Measurements from ENCODE around the gene PSEN2. TPM values are rescaled to one million over a fixed set of nuclear protein-coding genes. Genes with fewer than 3 reads are reported as not detected.

The PSEN2 gene
- total and polyA plus RNA-seq, 10 of the 15 experiments (the other 5 are each of a cell fraction or from before 2014, with no cell fraction given) = 0.90 to 13.3 (median 7.0) TPM

DNA sequence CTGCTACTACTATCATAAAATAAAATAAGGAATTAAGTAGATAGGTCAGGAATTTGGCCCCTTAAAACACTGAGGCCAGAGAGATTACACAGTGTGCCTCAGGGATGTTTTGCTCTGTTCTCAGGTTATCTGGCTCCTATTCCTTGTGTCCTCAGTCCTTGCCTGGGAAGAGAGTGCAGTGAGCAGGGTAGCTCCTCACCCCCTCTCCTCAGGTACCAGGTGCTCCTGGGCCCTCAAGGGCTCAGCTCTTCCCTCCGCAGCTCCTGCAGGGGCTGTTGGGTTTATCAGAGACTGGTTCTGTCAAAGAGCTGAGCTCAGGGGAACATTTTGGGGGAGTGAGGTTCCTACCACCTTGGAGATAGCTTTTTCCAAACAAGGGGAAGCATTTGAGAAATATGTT lies 49.6 kb downstream of the PSEN2 start:
- intact Hi-C loops (cut with micrococcal nuclease; ENCODE audit: unreplicated experiment) = loop anchor here (5.0 kb wide), 1 partner anchor 112 kb away; no protein-coding TSS in a partner anchor
- H3K9me3 ChIP-seq (replicated peaks; ENCODE audit: control insufficient read depth, insufficient read depth, low read length) = no peaks in the 10 kb centered on the region

More for the DNA sequence above, 49.6 kb downstream of the PSEN2 start:
- POLR2A ChIA-PET = no interaction called here
- no peaks in the 10 kb centered on the region for H3K27me3 ChIP-seq (replicated peaks in 1 of 2; ENCODE audit: control insufficient read depth in 2 of 2, insufficient read depth in 2 of 2, low read length in 1 of 2)
- 82% methylated on average over 1 of the region's 1 CpG for WGBS (ENCODE audit: insufficient coverage, insufficient replicate concordance, low lambda C conversion rate, missing lambda C conversion rate)
- H3K4me3 ChIP-seq = no peak overlapping the region
- H3K4me1 ChIP-seq (ENCODE audit: control insufficient read depth, insufficient read depth, low read length) = peaks cover 7% of the 10 kb centered on the region
- H4K20me1 ChIP-seq (ENCODE audit: control insufficient read depth, insufficient read depth) = no peaks in the 10 kb centered on the region
- H3K9ac ChIP-seq (ENCODE audit: control insufficient read depth, insufficient read depth, low read length) = no peak overlapping the region
- in situ Hi-C loops (cut with MboI) = loop anchor here (10.0 kb wide), 1 partner anchor 515 kb away; no protein-coding TSS in a partner anchor
- H3K27ac ChIP-seq (ENCODE audit: control insufficient read depth, insufficient read depth) = no peak overlapping the region
- RAD21 ChIA-PET (ENCODE audit: unreplicated experiment) = no interaction called here
- no peak for DNase-seq (ENCODE audit: low read depth, low spot score)
- CTCF ChIA-PET = interaction anchor here (0.9 to 1.0 kb wide), 2 partner anchors 13 to 74 kb away, joined by 3 read pairs; no protein-coding TSS in a partner anchor
- ATAC-seq = no peak
- H3K4me2 ChIP-seq (ENCODE audit: control insufficient read depth, insufficient read depth) = no peak overlapping the region
- no peak overlapping the region for H2AFZ ChIP-seq (ENCODE audit: control insufficient read depth, low read depth, low read length)
- BruUV-seq (replicated peaks) = no TSS peak
- TF ChIP-seq IKZF1 (conservative IDR thresholded peaks at IDR 0.05) (no peak), LARP7 (IDR thresholded peaks at IDR 0.05) (no peak)
- TF ChIP-seq, protein P1, sequence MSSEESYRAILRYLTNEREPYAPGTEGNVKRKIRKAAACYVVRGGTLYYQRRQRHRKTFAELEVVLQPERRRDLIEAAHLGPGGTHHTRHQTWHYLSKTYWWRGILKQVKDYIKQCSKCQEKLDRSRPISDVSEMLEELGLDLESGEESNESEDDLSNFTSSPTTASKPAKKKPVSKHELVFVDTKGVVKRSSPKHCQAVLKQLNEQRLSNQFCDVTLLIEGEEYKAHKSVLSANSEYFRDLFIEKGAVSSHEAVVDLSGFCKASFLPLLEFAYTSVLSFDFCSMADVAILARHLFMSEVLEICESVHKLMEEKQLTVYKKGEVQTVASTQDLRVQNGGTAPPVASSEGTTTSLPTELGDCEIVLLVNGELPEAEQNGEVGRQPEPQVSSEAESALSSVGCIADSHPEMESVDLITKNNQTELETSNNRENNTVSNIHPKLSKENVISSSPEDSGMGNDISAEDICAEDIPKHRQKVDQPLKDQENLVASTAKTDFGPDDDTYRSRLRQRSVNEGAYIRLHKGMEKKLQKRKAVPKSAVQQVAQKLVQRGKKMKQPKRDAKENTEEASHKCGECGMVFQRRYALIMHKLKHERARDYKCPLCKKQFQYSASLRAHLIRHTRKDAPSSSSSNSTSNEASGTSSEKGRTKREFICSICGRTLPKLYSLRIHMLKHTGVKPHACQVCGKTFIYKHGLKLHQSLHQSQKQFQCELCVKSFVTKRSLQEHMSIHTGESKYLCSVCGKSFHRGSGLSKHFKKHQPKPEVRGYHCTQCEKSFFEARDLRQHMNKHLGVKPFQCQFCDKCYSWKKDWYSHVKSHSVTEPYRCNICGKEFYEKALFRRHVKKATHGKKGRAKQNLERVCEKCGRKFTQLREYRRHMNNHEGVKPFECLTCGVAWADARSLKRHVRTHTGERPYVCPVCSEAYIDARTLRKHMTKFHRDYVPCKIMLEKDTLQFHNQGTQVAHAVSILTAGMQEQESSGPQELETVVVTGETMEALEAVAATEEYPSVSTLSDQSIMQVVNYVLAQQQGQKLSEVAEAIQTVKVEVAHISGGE (CRISPR knock-in tag; IDR thresholded peaks at IDR 0.05) = no peak
- SMC1A ChIA-PET (ENCODE audit: uncharacterized antibody, unreplicated experiment) = no interaction called here
- H3K79me2 ChIP-seq (ENCODE audit: control insufficient read depth, insufficient read depth, low read length) = no peaks in the 10 kb centered on the region
- no peaks in the 10 kb centered on the region for H3K36me3 ChIP-seq (ENCODE audit: control insufficient read depth in 2 of 2, insufficient read depth in 2 of 2, low read length in 1 of 2)
- no peak for FAIRE-seq

Data from GM12878 (cell line).